ENCODE measurements around the gene RIMBP2.

The RIMBP2 gene

DNA sequence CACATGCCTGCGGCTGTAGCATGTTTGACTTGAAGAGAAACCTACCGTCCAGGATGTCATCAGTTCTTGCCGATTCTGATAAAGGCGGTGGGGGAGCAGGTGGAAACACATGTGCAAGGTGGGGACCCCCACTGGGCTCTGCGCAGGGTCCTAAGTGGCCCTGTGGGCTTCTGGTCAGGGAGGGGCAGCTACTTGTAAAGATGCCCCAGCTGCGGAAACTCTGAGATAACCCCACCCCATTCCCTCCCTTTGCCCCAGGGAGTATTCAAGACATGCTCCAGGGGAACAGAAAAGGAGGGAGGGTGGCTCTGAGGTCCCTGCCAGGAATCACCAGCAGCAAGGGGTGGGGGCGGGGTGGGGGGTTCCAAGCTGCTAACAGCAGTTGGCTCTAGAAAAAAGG lies 310.8 kb downstream of the RIMBP2 start:
- TF ChIP-seq, protein P1, sequence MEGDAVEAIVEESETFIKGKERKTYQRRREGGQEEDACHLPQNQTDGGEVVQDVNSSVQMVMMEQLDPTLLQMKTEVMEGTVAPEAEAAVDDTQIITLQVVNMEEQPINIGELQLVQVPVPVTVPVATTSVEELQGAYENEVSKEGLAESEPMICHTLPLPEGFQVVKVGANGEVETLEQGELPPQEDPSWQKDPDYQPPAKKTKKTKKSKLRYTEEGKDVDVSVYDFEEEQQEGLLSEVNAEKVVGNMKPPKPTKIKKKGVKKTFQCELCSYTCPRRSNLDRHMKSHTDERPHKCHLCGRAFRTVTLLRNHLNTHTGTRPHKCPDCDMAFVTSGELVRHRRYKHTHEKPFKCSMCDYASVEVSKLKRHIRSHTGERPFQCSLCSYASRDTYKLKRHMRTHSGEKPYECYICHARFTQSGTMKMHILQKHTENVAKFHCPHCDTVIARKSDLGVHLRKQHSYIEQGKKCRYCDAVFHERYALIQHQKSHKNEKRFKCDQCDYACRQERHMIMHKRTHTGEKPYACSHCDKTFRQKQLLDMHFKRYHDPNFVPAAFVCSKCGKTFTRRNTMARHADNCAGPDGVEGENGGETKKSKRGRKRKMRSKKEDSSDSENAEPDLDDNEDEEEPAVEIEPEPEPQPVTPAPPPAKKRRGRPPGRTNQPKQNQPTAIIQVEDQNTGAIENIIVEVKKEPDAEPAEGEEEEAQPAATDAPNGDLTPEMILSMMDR (IDR thresholded peaks at IDR 0.05; ENCODE audit: low read depth, low read length), result no peak
- no peak for DNase-seq (ENCODE audit: extremely low read depth, low read depth)

- TF ChIP-seq, protein P1 (IDR thresholded peaks at IDR 0.05; ENCODE audit: low read depth, low read length), result no peak
- DNase-seq (ENCODE audit: extremely low read depth, low read depth), result no peak
These were observed 314.4 kb downstream of the RIMBP2 start for GRCh38 chr12:130401703-130402102.

DNA sequence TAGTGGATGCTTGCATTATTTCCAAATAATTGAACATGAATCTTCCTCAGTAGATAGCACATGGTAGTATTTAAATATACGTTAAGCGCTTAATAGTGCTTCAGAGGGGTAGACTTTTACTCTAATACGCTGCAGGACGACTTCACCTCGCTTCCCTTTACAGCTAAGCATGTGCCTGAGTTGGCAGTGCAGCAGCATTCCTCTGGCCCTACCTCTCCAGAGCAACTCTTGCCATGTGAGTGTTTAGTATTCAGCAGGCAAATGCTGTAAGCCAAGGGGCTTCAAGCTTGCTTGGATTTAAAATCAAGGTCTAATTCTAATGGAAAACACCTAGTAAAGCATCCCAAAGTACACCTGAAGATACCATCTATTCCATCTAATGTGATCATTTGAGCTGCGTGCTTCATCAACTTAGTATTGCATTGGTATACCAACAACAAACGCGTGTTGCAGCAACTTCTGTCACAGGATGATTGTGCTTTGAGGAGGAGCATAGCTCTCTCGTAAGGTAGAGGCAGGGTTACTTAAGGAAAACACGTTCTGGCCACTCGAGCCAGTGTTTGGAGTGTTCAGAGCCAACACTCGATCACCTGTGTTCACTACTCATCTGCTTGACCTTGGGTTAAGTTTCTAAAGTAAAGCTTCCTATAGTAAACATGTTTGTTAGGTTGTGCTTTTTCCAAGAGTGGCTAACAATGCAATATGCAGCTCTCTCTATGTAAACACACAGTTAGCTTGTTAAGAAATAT lies 317.8 kb downstream of the RIMBP2 start:
- no peak for DNase-seq (ENCODE audit: extremely low read depth, low read depth)
- TF ChIP-seq, protein P1 (IDR thresholded peaks at IDR 0.05; ENCODE audit: low read depth, low read length), result no peak

GRCh38 chr12:130396667-130397066 lies 319.4 kb downstream of the RIMBP2 start:
- TF ChIP-seq, protein P1 (IDR thresholded peaks at IDR 0.05; ENCODE audit: low read depth, low read length), result no peak
- DNase-seq (ENCODE audit: extremely low read depth, low read depth), result no peak

DNA sequence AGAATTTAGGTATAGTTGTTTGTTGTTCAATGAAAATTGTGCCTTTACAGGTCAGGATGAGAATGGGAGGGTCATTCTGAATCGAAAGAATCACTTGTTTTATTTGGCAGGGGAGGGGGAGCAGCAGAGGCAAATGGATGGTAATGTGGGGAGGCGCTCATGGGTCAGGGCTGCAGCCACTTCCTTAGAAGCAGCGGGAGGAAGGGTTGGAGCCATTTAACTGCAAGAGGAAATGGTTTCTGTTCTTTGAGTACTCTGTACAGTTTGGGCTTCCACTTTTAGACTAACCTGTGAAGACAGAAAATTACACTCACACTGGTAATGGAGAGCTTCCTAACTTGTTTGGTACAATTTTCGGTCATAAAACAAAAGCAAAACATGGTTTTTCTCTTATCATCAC lies 321.2 kb downstream of the RIMBP2 start:
- no peak for DNase-seq (ENCODE audit: extremely low read depth, low read depth)
- TF ChIP-seq, protein P1 (IDR thresholded peaks at IDR 0.05; ENCODE audit: low read depth, low read length), result no peak

GRCh38 chr12:130391186-130391585 lies 324.9 kb downstream of the RIMBP2 start:
- DNase-seq (ENCODE audit: extremely low read depth, low read depth), result no peak
- TF ChIP-seq, protein P1 (IDR thresholded peaks at IDR 0.05; ENCODE audit: low read depth, low read length), result no peak

DNA sequence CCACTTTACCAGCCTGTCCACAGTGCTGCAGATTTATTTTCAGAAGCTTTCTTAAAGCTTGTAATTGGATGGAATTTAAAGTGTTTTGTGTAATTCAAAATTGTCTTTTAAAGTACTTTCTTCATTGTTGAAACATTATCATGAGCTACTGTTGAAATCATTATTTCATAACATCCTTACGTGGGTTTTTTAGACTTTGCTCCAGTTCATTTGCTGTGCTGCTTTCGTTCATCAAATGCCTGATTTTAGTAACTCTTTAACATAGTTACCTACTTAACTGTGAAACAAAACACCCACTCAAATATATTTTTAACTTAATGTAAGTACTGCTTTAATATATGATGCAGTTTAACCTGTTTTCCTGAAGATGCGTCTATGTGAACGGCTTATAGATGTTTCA lies 330.9 kb downstream of the RIMBP2 start:
- DNase-seq (ENCODE audit: extremely low read depth, low read depth), result no peak
- TF ChIP-seq, protein P1 (IDR thresholded peaks at IDR 0.05; ENCODE audit: low read depth, low read length), result no peak
